Stomach (tissue), 4 donors: ENCODE results near the gene MAP3K5.

ENCODE experiments used
- CTCF ChIP-seq, 7 experiments: fragments of 450-650 bp in 4 of 7; fragments of 200-600 bp in 3 of 7; sonication (generic) in 3 of 7; IDR thresholded peaks; one replicate each; pipeline ENCODE4 v1.5.1; 2016 to 2019; ENCODE audit warnings: antibody characterized with exemption in 7 of 7, control low read depth in 2 of 7, mild to moderate bottlenecking in 1 of 7
- POLR2A ChIP-seq, 4 donors: fragments of 450-650 bp; IDR thresholded peaks; one replicate each; pipeline ENCODE4 v1.6.1; 2016; ENCODE audit warnings: antibody characterized with exemption in 4 of 4, control low read depth in 2 of 4, mild to moderate bottlenecking in 1 of 4, moderate library complexity in 1 of 4

- TF ChIP-seq CTCF (IDR thresholded peaks at IDR 0.05) (no peak), POLR2A (IDR thresholded peaks at IDR 0.05) (no peak)
Observed at GRCh38 chr6:136567688-136568087, 224.6 kb downstream of the MAP3K5 start.
